Osteoblast (primary cell): ENCODE data around the gene DXO. TPM values are rescaled to one million over a fixed set of nuclear protein-coding genes. Genes with fewer than 3 reads are reported as not detected.

Source experiments
- DNase-seq: peaks from one replicate; pipeline ENCODE4 v3.0.0; 2011; ENCODE audit warnings: low spot score, mixed read lengths; ENCODE audit not compliant: insufficient read length; ENCODE audit errors: missing footprints
- H2AFZ ChIP-seq: 2 replicates; pipeline ENCODE4 v1.6.0; 2011; ENCODE audit warnings: mild to moderate bottlenecking, low read length
- H3K27ac ChIP-seq: 2 replicates; pipeline ENCODE4 v1.5.1; 2011; ENCODE audit warnings: mild to moderate bottlenecking, low read depth, low read length, moderate library complexity
- H3K27me3 ChIP-seq: 2 replicates; pipeline ENCODE4 v1.6.0; 2012; ENCODE audit warnings: mild to moderate bottlenecking, control low read depth, inconsistent platforms, low read length, moderate library complexity; ENCODE audit not compliant: insufficient read depth
- H3K36me3 ChIP-seq: 2 replicates; pipeline ENCODE4 v1.5.1; 2011; ENCODE audit warnings: mild to moderate bottlenecking, low read length, control low read depth, moderate library complexity; ENCODE audit not compliant: insufficient read depth
- H3K4me1 ChIP-seq: 2 replicates; pipeline ENCODE4 v1.5.1; 2011; ENCODE audit warnings: mild to moderate bottlenecking, low read length, control low read depth, moderate library complexity; ENCODE audit not compliant: insufficient read depth
- H3K4me2 ChIP-seq: 2 replicates; pipeline ENCODE4 v1.6.0; 2011; ENCODE audit warnings: mild to moderate bottlenecking, low read length; ENCODE audit not compliant: insufficient read depth
- H3K4me3 ChIP-seq: fragments of 200-600 bp; sonication (generic); 3 replicates; pipeline ENCODE4 v1.5.1; 2012; ENCODE audit warnings: mild to moderate bottlenecking, low read length, inconsistent platforms; ENCODE audit not compliant: insufficient read depth
- H3K79me2 ChIP-seq: 2 replicates; pipeline ENCODE4 v1.6.0; 2012; ENCODE audit warnings: mild to moderate bottlenecking, low read length, control low read depth, inconsistent platforms; ENCODE audit not compliant: insufficient read depth
- H3K9me3 ChIP-seq: 2 replicates; pipeline ENCODE4 v1.5.1; 2011; ENCODE audit warnings: low read depth, low read length, control low read depth
- H4K20me1 ChIP-seq: 2 replicates; pipeline ENCODE4 v1.6.0; 2012; ENCODE audit warnings: mild to moderate bottlenecking, low read length, control low read depth; ENCODE audit not compliant: insufficient read depth
- CTCF ChIP-seq: IDR thresholded peaks from 2 replicates; pipeline ENCODE4 v1.5.1; 2011; ENCODE audit warnings: mild to moderate bottlenecking, low read depth, low read length, moderate library complexity; ENCODE audit errors: extremely low read depth
- total RNA-seq: library from RNA; depleted of rRNA; stranded (reverse); fragments of >200 nt; gene quantifications from 2 replicates; pipeline ENCODE4 v1.2.3, GENCODE V29; 2012

The DXO gene
- total RNA-seq, 1 donor = 18.1 TPM

GRCh38 chr6:31971279-31971992, 502 bp downstream of the DXO start:
- no peaks in the 10 kb centered on the region for H3K27me3 ChIP-seq
- H3K4me2 ChIP-seq = peak overlapping the region; percentile 93
- H3K4me3 ChIP-seq = peak overlapping the region; percentile 91
- TF ChIP-seq CTCF = no peak
- H3K79me2 ChIP-seq = peaks cover 59% of the 10 kb centered on the region
- peaks cover 4% of the 10 kb centered on the region for H4K20me1 ChIP-seq
- DNase-seq = no peak
- peaks cover 38% of the 10 kb centered on the region for H3K36me3 ChIP-seq
- H2AFZ ChIP-seq = peak overlapping the region; percentile 88
- no peaks in the 10 kb centered on the region for H3K9me3 ChIP-seq
- peaks cover 32% of the 10 kb centered on the region for H3K4me1 ChIP-seq
- H3K27ac ChIP-seq = peak overlapping the region; percentile 99

- peak overlapping the region; percentile 88 for H2AFZ ChIP-seq
- peaks cover 59% of the 10 kb centered on the region for H3K79me2 ChIP-seq
- peaks cover 4% of the 10 kb centered on the region for H4K20me1 ChIP-seq
- DNase-seq = peak; percentile 73
- H3K4me1 ChIP-seq = peaks cover 32% of the 10 kb centered on the region
- no peaks in the 10 kb centered on the region for H3K27me3 ChIP-seq
- H3K9me3 ChIP-seq = no peaks in the 10 kb centered on the region
- peak overlapping the region; percentile 99 for H3K27ac ChIP-seq
- H3K4me2 ChIP-seq = peak overlapping the region; percentile 93
- peak overlapping the region; percentile 91 for H3K4me3 ChIP-seq
- peaks cover 44% of the 10 kb centered on the region for H3K36me3 ChIP-seq
- no peak for TF ChIP-seq CTCF
Observed at GRCh38 chr6:31970604-31971271, 1.2 kb downstream of the DXO start.

GRCh38 chr6:31969712-31970603, 2.0 kb downstream of the DXO start:
- no peak for TF ChIP-seq CTCF
- H2AFZ ChIP-seq = no peak overlapping the region
- H3K27me3 ChIP-seq = no peaks in the 10 kb centered on the region
- peaks cover 55% of the 10 kb centered on the region for H3K79me2 ChIP-seq
- H4K20me1 ChIP-seq = peaks cover 4% of the 10 kb centered on the region
- peak; percentile 95 for DNase-seq
- H3K9me3 ChIP-seq = no peaks in the 10 kb centered on the region
- H3K27ac ChIP-seq = peak overlapping the region; percentile 99
- peak overlapping the region; percentile 93 for H3K4me2 ChIP-seq
- peak overlapping the region; percentile 91 for H3K4me3 ChIP-seq
- H3K36me3 ChIP-seq = peaks cover 52% of the 10 kb centered on the region
- peaks cover 32% of the 10 kb centered on the region for H3K4me1 ChIP-seq
